RWPE1 (cell line): Measurements from ENCODE around the gene PRR20G.
A peak's percentile ranks its signal among the peaks of the same experiment; 100 is the strongest.

Experiments
- CTCF ChIA-PET: fragments of 350-600 bp; sonication (Branson Sonifier 250); formaldehyde crosslinking; extraction: SDS; loops from one replicate; lab custom pipeline; 2021; lab: Yijun Ruan, JAX
- POLR2A ChIA-PET: fragments of 400-600 bp; formaldehyde crosslinking; extraction: SDS; loops from one replicate; lab custom pipeline; 2020; ENCODE audit warnings: antibody characterized with exemption; ENCODE audit not compliant: low non-redundant PET; lab: Yijun Ruan, JAX
- DNase-seq: peaks from one replicate; pipeline ENCODE4 v3.0.0; 2012; ENCODE audit warnings: low spot score
- H3K27ac ChIP-seq: fragments of 450-650 bp; 2 replicates; pipeline ENCODE4 v1.5.1; 2017
- TF ChIP-seq, protein P1 (sequence below): fragments of 450-650 bp; conservative IDR thresholded peaks from 2 replicates; pipeline ENCODE4 v1.5.1; 2017; ENCODE audit warnings: low read depth, mild to moderate bottlenecking

Gene PRR20G

DNA sequence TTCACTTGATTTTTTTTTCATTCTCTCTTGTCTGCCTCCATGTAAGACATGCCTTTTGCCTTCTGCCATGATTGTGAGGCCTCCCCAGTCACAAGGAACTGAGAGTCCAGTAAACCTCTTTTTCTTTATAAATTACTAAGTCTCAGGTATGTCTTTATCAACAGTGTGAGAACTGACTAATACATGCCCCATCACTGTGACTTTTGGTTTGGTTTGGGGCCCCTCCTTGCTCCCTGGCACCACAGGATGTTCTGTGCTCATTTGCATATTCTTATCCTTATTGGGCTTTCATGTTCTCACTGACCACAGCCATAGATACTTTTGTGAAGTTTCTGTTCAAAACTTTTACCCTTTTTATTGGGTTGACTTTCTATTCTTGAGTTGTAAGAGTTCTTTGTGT, 3.8 kb upstream of the PRR20G start:
- no peak overlapping the region for H3K27ac ChIP-seq
- POLR2A ChIA-PET = no interaction called here
- DNase-seq = no peak
- CTCF ChIA-PET = no interaction called here
- TF ChIP-seq, protein P1, sequence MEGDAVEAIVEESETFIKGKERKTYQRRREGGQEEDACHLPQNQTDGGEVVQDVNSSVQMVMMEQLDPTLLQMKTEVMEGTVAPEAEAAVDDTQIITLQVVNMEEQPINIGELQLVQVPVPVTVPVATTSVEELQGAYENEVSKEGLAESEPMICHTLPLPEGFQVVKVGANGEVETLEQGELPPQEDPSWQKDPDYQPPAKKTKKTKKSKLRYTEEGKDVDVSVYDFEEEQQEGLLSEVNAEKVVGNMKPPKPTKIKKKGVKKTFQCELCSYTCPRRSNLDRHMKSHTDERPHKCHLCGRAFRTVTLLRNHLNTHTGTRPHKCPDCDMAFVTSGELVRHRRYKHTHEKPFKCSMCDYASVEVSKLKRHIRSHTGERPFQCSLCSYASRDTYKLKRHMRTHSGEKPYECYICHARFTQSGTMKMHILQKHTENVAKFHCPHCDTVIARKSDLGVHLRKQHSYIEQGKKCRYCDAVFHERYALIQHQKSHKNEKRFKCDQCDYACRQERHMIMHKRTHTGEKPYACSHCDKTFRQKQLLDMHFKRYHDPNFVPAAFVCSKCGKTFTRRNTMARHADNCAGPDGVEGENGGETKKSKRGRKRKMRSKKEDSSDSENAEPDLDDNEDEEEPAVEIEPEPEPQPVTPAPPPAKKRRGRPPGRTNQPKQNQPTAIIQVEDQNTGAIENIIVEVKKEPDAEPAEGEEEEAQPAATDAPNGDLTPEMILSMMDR = no peak

DNA sequence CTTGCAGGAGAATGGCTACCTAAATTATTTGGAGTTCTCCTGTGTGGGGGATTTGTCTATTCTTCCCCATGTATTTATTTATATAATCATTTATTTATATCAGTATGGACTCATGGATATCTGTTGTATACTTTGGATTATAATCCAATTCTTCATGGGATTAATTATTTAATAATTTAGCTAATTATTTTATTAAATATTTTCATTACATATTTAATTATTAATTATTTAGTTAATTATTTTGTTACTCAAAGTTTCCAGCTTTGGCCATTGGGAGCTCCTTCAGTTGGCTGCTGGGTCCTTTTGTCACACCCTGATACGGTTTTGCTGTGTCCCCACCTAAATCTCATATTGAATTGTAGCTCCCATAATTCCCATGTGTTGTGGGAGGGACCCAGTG, 3.3 kb upstream of the PRR20G start:
- ChIA-PET CTCF (no interaction called here), POLR2A (no interaction called here)
- no peak for DNase-seq
- no peak overlapping the region for H3K27ac ChIP-seq
- TF ChIP-seq, protein P1 = no peak

DNA sequence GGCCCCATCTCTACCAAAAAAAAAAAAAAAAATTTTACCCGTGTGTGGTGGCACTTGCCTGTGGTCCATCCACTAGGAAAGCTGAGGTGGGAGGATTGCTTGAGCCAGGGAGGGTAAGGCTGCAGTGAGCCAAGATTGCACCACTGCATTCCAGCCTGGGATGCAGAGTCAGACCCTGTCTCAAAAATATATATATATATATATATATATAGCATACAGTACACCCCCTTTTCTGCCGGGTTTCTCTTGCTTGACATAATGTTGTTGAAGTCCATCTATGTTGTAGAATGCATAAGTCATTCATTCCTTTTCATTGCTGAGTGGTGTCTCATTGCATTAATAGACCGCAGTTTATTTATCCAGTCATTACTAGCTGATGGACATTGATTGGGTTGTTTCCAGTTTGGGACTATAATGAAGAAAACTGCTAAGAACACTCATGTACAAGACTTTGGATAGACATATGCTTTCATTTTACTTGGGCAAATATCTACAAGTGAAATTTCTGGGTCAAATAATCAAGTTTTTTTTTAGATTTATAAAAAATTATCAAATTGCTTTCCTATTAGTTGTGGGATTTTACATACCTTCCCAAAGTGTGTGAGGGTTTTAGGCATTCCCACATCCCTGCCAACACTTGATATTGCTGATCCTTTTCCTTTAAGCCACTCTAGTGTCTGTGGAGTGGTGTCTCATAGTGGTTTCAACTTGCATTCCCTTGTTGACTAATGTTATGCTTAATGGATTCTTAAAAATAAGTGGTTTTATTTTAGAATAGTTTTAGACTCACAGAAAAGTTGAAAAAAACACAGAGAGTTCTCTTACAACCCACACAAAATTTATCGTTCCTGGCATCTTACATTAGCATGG, 2.1 kb upstream of the PRR20G start:
- DNase-seq = no peak
- CTCF ChIA-PET = interaction anchor here (0.6 kb wide), 1 partner anchor 818 kb away, joined by 3 read pairs; no protein-coding TSS in a partner anchor
- POLR2A ChIA-PET = no interaction called here
- TF ChIP-seq, protein P1 = no peak
- H3K27ac ChIP-seq = no peak overlapping the region

DNA sequence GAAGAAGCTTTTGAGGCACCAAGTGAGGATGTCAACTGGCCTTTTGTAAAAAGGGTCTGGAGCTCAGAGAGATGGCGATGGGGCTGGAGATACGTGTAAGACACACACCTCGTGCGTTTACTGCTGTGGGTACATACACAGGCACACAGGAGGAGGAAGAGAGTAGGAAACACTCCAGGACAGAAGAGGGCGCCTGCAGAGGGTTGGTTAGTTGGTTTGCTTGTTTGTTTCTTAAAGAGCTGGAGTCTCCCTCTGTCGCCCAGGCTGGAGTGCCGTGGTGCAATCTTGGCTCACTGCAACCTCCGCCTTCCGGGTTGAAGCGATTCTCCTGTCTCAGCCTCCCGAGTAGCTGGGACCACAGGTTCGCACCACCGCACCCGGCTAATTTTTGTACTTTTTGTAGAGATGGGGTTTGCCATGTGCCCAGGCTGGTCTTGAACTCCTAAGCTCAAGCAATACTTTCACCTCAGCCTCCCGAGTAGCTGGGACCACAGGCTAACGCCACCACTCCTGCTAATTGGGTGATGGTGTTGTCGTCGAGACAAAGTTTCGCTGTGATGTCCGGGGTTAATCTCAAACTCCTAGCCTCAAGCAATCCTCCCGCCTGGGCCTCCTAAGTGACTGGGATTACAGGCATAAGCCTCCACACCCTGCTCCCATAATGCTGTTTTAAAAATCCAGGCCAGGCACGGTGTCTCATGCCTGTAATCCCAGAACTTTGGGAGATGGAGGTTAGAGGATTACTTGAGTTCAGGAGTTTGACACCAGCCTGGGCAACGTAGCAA, 1.3 kb upstream of the PRR20G start:
- TF ChIP-seq, protein P1 = no peak
- no peak for DNase-seq
- no peak overlapping the region for H3K27ac ChIP-seq
- ChIA-PET CTCF (interaction anchor here (0.6 kb wide), 1 partner anchor 817 kb away, joined by 3 read pairs; no protein-coding TSS in a partner anchor), POLR2A (no interaction called here)

DNA sequence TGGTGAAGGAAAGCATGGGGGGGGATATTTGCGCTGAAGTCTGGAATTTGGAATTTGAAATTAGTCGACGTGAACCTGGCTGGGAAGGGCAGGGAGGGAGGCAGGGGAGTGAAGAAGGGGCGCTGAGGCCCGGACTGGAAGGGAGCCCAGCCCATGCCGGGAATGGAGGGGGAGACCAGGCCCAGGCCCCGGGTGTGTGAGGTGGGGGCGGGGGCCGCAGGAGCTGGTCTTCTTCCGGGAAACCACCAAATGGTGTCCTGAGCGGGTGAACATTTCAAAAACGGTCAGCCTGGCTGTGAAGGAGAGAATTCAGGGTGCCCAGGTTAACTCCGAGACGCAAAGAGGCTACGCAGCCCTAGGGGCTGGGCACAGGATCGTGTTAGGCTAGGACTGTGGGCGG, 497 bp upstream of the PRR20G start:
- ChIA-PET POLR2A (no interaction called here), CTCF (interaction anchor here (0.6 kb wide), 1 partner anchor 12 kb away, joined by 3 read pairs; no protein-coding TSS in a partner anchor)
- no peak for DNase-seq
- H3K27ac ChIP-seq = no peak overlapping the region
- TF ChIP-seq, protein P1 = no peak

DNA sequence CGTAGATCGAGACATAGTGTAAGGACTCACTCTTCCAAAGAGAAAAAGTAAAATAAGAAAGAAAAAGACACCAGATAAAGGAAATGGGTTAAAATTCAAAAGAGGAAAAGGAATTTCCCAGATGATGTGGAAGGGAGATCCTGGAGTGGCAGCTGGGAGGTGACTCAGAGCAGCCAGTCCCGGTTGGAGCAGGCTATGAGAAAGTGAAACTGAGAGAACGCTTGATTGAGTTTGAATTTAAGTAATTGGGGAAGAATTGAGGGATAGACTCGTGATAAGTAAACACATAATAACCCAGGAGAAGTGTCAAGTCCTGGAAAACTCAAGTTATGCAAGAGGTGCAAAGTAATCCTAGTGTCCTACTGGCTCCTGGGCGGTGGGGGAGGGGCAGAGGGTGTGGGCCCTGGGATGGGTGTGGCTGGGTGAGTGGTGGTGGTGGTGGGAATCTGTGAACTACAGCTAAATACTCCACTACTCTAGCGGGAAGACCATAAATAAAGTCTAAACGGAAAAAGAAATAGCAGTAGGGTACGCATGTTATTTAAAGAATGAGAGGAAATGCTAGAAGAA, 1.2 kb downstream of the PRR20G start:
- ChIA-PET POLR2A (no interaction called here), CTCF (no interaction called here)
- TF ChIP-seq, protein P1 = no peak
- peak; percentile 74 for DNase-seq
- peak overlapping the region; percentile 48 for H3K27ac ChIP-seq
